HepG2 (cell line): Measurements from ENCODE around the gene BPI.

ENCODE experiments used
- CBFB ChIP-seq: sonication (generic); formaldehyde crosslinking; IDR thresholded peaks from 2 replicates; pipeline ENCODE4 v1.4.0; 2020; ENCODE audit warnings: missing genetic modification reagents
- FOXM1 ChIP-seq: sonication (generic); formaldehyde crosslinking; IDR thresholded peaks from 2 replicates; pipeline ENCODE4 v1.5.0; 2020; ENCODE audit warnings: missing genetic modification reagents
- NBN ChIP-seq: fragments of 450-650 bp; conservative IDR thresholded peaks from 2 replicates; pipeline ENCODE4 v1.6.1; 2017
- NFKB2 ChIP-seq: sonication (generic); formaldehyde crosslinking; IDR thresholded peaks from 2 replicates; pipeline ENCODE4 v1.4.0; 2020; ENCODE audit warnings: missing genetic modification reagents, borderline replicate concordance
- POLR2A ChIP-seq, 2 experiments: IDR thresholded peaks; 2 replicates each; pipeline ENCODE4 v1.6.1; 2011; ENCODE audit warnings: low read depth in 2 of 2, low read length in 2 of 2, mild to moderate bottlenecking in 1 of 2, moderate library complexity in 1 of 2; ENCODE audit not compliant: insufficient read depth in 1 of 2
- ZNF251 ChIP-seq: sonication (generic); formaldehyde crosslinking; IDR thresholded peaks from 2 replicates; pipeline ENCODE4 v1.9.0; 2021; ENCODE audit warnings: mild to moderate bottlenecking, missing genetic modification reagents
- ZNF776 ChIP-seq: sonication (generic); formaldehyde crosslinking; IDR thresholded peaks from 2 replicates; pipeline ENCODE4 v1.4.0; 2020; ENCODE audit warnings: mild to moderate bottlenecking, missing genetic modification reagents
- TF ChIP-seq, protein P1 (sequence below): sonication (generic); formaldehyde crosslinking; IDR thresholded peaks from 2 replicates; pipeline ENCODE4 v1.4.0; 2020; ENCODE audit warnings: missing genetic modification reagents
- TF ChIP-seq, protein P2 (sequence below): sonication (generic); formaldehyde crosslinking; IDR thresholded peaks from 2 replicates; pipeline ENCODE4 v1.5.0; 2020; ENCODE audit warnings: mild to moderate bottlenecking, missing genetic modification reagents, moderate library complexity

DNA sequence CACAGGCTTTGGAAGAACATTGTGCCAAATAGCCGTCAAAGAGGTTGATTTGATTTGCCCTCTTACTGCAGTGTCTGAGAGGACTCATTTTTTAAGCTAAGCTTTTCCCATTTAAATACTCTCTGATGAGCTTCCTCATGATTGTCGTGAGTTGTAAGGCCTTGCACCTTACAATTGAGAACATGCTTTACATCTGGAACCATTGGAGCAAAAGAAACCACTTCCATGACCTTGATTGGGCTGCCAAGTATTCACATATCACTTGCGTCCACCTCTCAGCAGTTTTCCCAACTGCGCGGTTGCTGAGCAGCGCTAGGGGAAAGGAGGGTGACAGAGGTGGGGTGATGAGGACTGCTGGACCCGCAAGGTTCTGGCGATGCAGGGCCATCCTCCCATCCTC is 30.1 kb downstream of the BPI start:
- TF ChIP-seq CBFB (CRISPR knock-in tag) (no peak), ZNF251 (CRISPR knock-in tag) (no peak), NBN (no peak), FOXM1 (CRISPR knock-in tag) (no peak), POLR2A (IDR thresholded peaks at IDR 0.05; ENCODE audit: insufficient read depth in 1 of 2, low read depth in 2 of 2, low read length in 2 of 2) (no peak), NFKB2 (CRISPR knock-in tag) (no peak), ZNF776 (no peak)
- TF ChIP-seq, protein P1, sequence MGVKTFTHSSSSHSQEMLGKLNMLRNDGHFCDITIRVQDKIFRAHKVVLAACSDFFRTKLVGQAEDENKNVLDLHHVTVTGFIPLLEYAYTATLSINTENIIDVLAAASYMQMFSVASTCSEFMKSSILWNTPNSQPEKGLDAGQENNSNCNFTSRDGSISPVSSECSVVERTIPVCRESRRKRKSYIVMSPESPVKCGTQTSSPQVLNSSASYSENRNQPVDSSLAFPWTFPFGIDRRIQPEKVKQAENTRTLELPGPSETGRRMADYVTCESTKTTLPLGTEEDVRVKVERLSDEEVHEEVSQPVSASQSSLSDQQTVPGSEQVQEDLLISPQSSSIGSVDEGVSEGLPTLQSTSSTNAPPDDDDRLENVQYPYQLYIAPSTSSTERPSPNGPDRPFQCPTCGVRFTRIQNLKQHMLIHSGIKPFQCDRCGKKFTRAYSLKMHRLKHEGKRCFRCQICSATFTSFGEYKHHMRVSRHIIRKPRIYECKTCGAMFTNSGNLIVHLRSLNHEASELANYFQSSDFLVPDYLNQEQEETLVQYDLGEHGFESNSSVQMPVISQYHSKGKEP (CRISPR knock-in tag), result no peak
- TF ChIP-seq, protein P2, sequence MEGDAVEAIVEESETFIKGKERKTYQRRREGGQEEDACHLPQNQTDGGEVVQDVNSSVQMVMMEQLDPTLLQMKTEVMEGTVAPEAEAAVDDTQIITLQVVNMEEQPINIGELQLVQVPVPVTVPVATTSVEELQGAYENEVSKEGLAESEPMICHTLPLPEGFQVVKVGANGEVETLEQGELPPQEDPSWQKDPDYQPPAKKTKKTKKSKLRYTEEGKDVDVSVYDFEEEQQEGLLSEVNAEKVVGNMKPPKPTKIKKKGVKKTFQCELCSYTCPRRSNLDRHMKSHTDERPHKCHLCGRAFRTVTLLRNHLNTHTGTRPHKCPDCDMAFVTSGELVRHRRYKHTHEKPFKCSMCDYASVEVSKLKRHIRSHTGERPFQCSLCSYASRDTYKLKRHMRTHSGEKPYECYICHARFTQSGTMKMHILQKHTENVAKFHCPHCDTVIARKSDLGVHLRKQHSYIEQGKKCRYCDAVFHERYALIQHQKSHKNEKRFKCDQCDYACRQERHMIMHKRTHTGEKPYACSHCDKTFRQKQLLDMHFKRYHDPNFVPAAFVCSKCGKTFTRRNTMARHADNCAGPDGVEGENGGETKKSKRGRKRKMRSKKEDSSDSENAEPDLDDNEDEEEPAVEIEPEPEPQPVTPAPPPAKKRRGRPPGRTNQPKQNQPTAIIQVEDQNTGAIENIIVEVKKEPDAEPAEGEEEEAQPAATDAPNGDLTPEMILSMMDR (CRISPR knock-in tag), result no peak
